Osteocyte (in vitro differentiated cells): ENCODE data around the gene TLN1. TPM values are rescaled to one million over a fixed set of nuclear protein-coding genes. Genes with fewer than 3 reads are reported as not detected.

ENCODE experiments used
- DNase-seq: peaks from one replicate; pipeline ENCODE4 v3.0.0; 2021; ENCODE audit warnings: mixed read lengths; ENCODE audit not compliant: unreplicated experiment; ENCODE audit errors: extremely low spot score
- H3K27ac Mint-ChIP-seq: one replicate; pipeline ENCODE4 v1.8.0; 2021; ENCODE audit warnings: mild to moderate bottlenecking, mixed read lengths; ENCODE audit not compliant: unreplicated experiment
- H3K27me3 Mint-ChIP-seq: one replicate; pipeline ENCODE4 v1.8.0; 2021; ENCODE audit warnings: mixed read lengths; ENCODE audit not compliant: unreplicated experiment
- H3K36me3 Mint-ChIP-seq: one replicate; pipeline ENCODE4 v1.8.0; 2021; ENCODE audit warnings: mixed read lengths; ENCODE audit not compliant: unreplicated experiment
- H3K4me1 Mint-ChIP-seq: one replicate; pipeline ENCODE4 v1.8.0; 2021; ENCODE audit warnings: mixed read lengths; ENCODE audit not compliant: unreplicated experiment
- H3K4me3 Mint-ChIP-seq: one replicate; pipeline ENCODE4 v1.8.0; 2021; ENCODE audit warnings: mild to moderate bottlenecking, moderate library complexity, mixed read lengths; ENCODE audit not compliant: unreplicated experiment
- H3K9me3 Mint-ChIP-seq: one replicate; pipeline ENCODE4 v1.8.0; 2021; ENCODE audit warnings: mixed read lengths; ENCODE audit not compliant: unreplicated experiment
- total RNA-seq: library from RNA; stranded (reverse); gene quantifications from 2 replicates; pipeline ENCODE4 v1.2.1, GENCODE V29; 2021
- TF ChIP-seq, protein P1 (sequence below): fragments of 200-600 bp; sonication (generic); IDR thresholded peaks from 2 replicates; pipeline ENCODE4 v1.5.0; 2021; ENCODE audit warnings: antibody characterized with exemption, mild to moderate bottlenecking, moderate library complexity

Gene TLN1
- total RNA-seq, 1 donor from 2014 or later: 439 TPM

DNA sequence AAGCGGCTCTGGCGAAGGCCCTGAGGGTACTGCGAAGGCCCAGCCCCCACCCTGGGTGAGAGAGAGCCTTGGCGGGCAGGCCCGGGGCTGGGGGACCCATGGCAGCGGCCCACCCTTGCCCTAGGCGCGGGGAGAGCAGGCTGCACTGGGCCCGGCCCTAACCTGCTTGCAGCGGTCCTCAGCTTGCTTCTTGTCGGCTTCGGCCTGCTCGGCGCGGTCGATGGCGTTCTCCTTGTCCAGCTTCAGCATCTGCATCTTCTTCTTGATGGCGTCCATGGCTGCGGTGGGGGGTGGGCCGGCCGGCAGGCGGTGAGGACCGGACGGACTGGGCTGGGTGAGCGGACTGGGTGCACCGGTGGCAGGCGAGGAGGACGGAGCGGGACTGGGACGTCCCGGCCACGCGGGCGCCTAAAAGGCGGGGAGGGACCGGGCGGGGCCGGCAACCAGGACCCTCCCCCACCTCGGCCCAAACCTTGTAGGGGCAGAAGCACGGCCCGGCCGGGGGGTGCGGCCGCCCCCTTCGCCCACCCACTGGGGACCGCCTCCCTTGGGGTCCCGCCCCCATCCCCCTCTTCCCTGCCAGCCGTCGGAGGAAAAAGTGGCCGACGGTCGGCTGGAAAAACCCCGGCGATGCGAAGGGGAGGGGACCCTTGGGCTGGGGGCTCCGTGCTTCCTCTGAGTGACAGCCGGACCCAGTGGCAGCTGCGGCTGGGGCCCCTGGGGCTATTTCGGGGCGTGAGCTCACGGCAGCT is 42.3 kb downstream of the TLN1 start, which contains the start of gene TPM2:
TPM2 (minus strand) TSS at position 384 of the 752 bp plus-strand sequence; CDS start at position 276, 108 bp downstream.
- TF ChIP-seq, protein P1, sequence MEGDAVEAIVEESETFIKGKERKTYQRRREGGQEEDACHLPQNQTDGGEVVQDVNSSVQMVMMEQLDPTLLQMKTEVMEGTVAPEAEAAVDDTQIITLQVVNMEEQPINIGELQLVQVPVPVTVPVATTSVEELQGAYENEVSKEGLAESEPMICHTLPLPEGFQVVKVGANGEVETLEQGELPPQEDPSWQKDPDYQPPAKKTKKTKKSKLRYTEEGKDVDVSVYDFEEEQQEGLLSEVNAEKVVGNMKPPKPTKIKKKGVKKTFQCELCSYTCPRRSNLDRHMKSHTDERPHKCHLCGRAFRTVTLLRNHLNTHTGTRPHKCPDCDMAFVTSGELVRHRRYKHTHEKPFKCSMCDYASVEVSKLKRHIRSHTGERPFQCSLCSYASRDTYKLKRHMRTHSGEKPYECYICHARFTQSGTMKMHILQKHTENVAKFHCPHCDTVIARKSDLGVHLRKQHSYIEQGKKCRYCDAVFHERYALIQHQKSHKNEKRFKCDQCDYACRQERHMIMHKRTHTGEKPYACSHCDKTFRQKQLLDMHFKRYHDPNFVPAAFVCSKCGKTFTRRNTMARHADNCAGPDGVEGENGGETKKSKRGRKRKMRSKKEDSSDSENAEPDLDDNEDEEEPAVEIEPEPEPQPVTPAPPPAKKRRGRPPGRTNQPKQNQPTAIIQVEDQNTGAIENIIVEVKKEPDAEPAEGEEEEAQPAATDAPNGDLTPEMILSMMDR: no peak
- H3K27me3 Mint-ChIP-seq: no peaks in the 10 kb centered on the region
- peak within 1 kb of the TSS; percentile 86 for H3K4me3 Mint-ChIP-seq
- peaks cover 54% of the 10 kb centered on the region for H3K4me1 Mint-ChIP-seq
- H3K36me3 Mint-ChIP-seq: peaks cover 8% of the 10 kb centered on the region
- H3K9me3 Mint-ChIP-seq: no peaks in the 10 kb centered on the region
- peak within 1 kb of the TSS; percentile 96 for H3K27ac Mint-ChIP-seq
- peak; percentile 89 for DNase-seq

DNA sequence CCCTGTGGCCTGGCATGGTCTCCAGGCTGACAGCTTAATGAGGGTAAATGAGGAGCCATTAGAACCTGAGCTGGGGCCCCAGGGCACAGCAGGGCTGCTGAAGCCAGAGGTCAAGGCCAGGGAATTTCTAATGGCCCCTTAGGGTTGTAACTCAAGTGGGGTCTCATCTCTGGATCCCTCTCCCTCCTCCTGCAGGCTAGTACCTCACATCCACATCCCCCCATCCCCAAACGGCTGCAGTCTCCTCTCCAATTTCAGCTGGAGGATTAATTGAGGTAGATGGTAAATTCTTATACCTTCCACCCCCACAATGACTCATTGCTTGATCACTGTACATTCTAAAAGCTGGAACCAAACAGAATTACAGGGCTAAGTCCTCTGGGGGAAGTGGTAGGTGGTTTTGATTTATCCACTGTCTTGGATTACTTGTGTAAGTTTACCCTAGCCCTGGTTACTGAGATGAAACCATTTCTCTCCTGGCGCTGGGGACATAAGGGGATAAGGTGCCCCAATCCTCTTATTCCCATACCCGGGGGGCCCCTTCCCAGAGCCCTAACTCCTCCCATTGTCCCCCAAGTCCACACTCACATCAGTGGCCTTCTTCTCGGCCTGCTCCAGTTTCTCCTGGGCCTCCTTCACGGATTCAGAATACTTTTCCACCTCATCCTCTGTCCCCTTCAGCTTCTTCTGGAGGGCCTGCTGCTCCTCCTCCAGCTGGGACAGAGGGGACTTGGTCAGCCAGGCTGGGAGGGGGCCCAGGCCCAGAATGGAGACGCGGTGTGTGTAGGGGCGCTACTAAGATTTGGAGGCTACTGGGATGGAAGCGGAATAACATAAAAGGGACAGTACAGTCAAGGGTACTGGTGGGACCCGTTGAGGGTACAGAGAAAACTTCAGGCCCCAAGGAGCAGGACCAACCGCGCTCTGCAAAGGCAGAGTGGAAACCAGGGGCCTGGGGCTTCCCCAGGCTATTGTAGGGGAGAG is 43.1 kb downstream of the TLN1 start:
- H3K4me3 Mint-ChIP-seq: peak overlapping the region; percentile 86
- peaks cover 61% of the 10 kb centered on the region for H3K4me1 Mint-ChIP-seq
- TF ChIP-seq, protein P1: no peak
- peak overlapping the region; percentile 96 for H3K27ac Mint-ChIP-seq
- no peak for DNase-seq
- peaks cover 13% of the 10 kb centered on the region for H3K36me3 Mint-ChIP-seq
- H3K27me3 Mint-ChIP-seq: no peaks in the 10 kb centered on the region
- no peaks in the 10 kb centered on the region for H3K9me3 Mint-ChIP-seq

GRCh38 chr9:35687972-35688557 is 43.9 kb downstream of the TLN1 start:
- Mint-ChIP-seq H3K4me1 (peaks cover 68% of the 10 kb centered on the region), H3K36me3 (peaks cover 19% of the 10 kb centered on the region), H3K4me3 (peak overlapping the region; percentile 86), H3K27ac (peak overlapping the region; percentile 96), H3K27me3 (no peaks in the 10 kb centered on the region), H3K9me3 (no peaks in the 10 kb centered on the region)
- TF ChIP-seq, protein P1: no peak
- no peak for DNase-seq

- no peak for DNase-seq
- Mint-ChIP-seq H3K9me3 (no peaks in the 10 kb centered on the region), H3K4me3 (peak overlapping the region; percentile 57), H3K36me3 (peaks cover 25% of the 10 kb centered on the region), H3K27ac (peak overlapping the region; percentile 96), H3K4me1 (peaks cover 74% of the 10 kb centered on the region), H3K27me3 (no peaks in the 10 kb centered on the region)
- TF ChIP-seq, protein P1: no peak
Observed at GRCh38 chr9:35687306-35687705, 44.7 kb downstream of the TLN1 start.
